Daoy (cell line): Measurements from ENCODE around the gene ANTKMT. TPM values are rescaled to one million over a fixed set of nuclear protein-coding genes. Genes with fewer than 3 reads are reported as not detected.

Source experiments
- DNase-seq: peaks from one replicate; pipeline ENCODE4 v3.0.0-alpha.2; 2015; ENCODE audit warnings: low read depth
- total RNA-seq: library from RNA; depleted of rRNA; stranded (reverse); fragments of >200 nt; shearing (Covaris generic); gene quantifications from 2 replicates; pipeline ENCODE4 v1.2.3, GENCODE V29; 2014; rRNA removed

Gene ANTKMT
- total RNA-seq, 1 experiment from 2014 or later = 29.8 TPM

- no peak for DNase-seq
These were observed 42.6 kb downstream of the ANTKMT start for GRCh38 chr16:763369-764183.

GRCh38 chr16:764184-764750 lies 43.3 kb downstream of the ANTKMT start:
- no peak for DNase-seq

- DNase-seq = no peak
These were observed 44.0 kb downstream of the ANTKMT start for GRCh38 chr16:764848-765487.

GRCh38 chr16:765488-765865 lies 44.5 kb downstream of the ANTKMT start:
- no peak for DNase-seq

GRCh38 chr16:766008-766819 lies 45.3 kb downstream of the ANTKMT start:
- DNase-seq = no peak

- DNase-seq = no peak
These were observed 46.1 kb downstream of the ANTKMT start for GRCh38 chr16:766820-767640.

- DNase-seq = no peak
These were observed 46.8 kb downstream of the ANTKMT start for GRCh38 chr16:767743-768235.

GRCh38 chr16:768428-768827 lies 47.5 kb downstream of the ANTKMT start:
- DNase-seq = no peak

- no peak for DNase-seq
These were observed 48.3 kb downstream of the ANTKMT start for GRCh38 chr16:769184-769784.

- no peak for DNase-seq
These were observed 49.0 kb downstream of the ANTKMT start for GRCh38 chr16:769934-770333.

GRCh38 chr16:770411-770810 lies 49.5 kb downstream of the ANTKMT start:
- no peak for DNase-seq

Other genes with a start within 250 kb of the ANTKMT start
- 23.3 and 23.4 TPM in 2 replicates for gene CAPN15, start 193.4 kb upstream of the ANTKMT start, total RNA-seq
- gene PRR35, start 160.8 kb upstream of the ANTKMT start, total RNA-seq = 0.23 TPM in 1 of 2 replicates, not detected in the other
- gene NHLRC4, start 154.1 kb upstream of the ANTKMT start, total RNA-seq = 0.17 TPM in 1 of 2 replicates, not detected in the other
- 15.9 and 16.3 TPM in 2 replicates for gene PIGQ, start 151.2 kb upstream of the ANTKMT start, total RNA-seq
- 7.6 and 20.6 TPM in 2 replicates for gene RAB40C, start 131.1 kb upstream of the ANTKMT start, total RNA-seq
- gene WFIKKN1, start 90.2 kb upstream of the ANTKMT start, total RNA-seq = 0.09 TPM in 1 of 2 replicates, not detected in the other
- 82.5 and 97.6 TPM in 2 replicates for gene METTL26, start 84.8 kb upstream of the ANTKMT start, total RNA-seq
- gene MCRIP2, start 79.3 kb upstream of the ANTKMT start, total RNA-seq = 39.1 and 39.2 TPM in 2 replicates
- 11.7 and 20.9 TPM in 2 replicates for gene WDR90, start 71.8 kb upstream of the ANTKMT start, total RNA-seq
- 38.7 and 42.9 TPM in 2 replicates for gene RHOT2, start 53.0 kb upstream of the ANTKMT start, total RNA-seq
- 0.11 and 1.5 TPM in 2 replicates for gene RHBDL1, start 45.5 kb upstream of the ANTKMT start, total RNA-seq
- gene STUB1, start 40.7 kb upstream of the ANTKMT start, total RNA-seq = 115 and 118 TPM in 2 replicates
- gene JMJD8, start 36.8 kb upstream of the ANTKMT start, total RNA-seq = 31.4 and 37.1 TPM in 2 replicates
- gene WDR24, start 30.7 kb upstream of the ANTKMT start, total RNA-seq = 1.9 and 2.2 TPM in 2 replicates
- gene FBXL16, start 15.3 kb upstream of the ANTKMT start, total RNA-seq = 0.51 TPM in 1 of 2 replicates, not detected in the other
- 40.9 and 60.0 TPM in 2 replicates for gene METRN, start 6.0 kb upstream of the ANTKMT start, total RNA-seq
- gene CCDC78, start 5.3 kb downstream of the ANTKMT start, total RNA-seq = 0.23 and 0.24 TPM in 2 replicates
- gene HAGHL, start 6.0 kb downstream of the ANTKMT start, total RNA-seq = 3.3 and 4.3 TPM in 2 replicates
- 20.0 and 23.7 TPM in 2 replicates for gene CIAO3, start 19.9 kb downstream of the ANTKMT start, total RNA-seq
- not detected in 2 replicates for gene MSLN, start 39.6 kb downstream of the ANTKMT start, total RNA-seq
- gene RPUSD1, start 67.2 kb downstream of the ANTKMT start, total RNA-seq = 36.9 and 38.6 TPM in 2 replicates
- 18.1 and 19.3 TPM in 2 replicates for gene CHTF18, start 67.5 kb downstream of the ANTKMT start, total RNA-seq
- not detected in 2 replicates for gene GNG13, start 79.6 kb downstream of the ANTKMT start, total RNA-seq
- gene LMF1, start 249.8 kb downstream of the ANTKMT start, total RNA-seq = 1.8 and 2.6 TPM in 2 replicates